ENCODE data around the gene ERP44.
"Not testable (repeated sequence)": the region's sequence is repeated elsewhere in the genome, so short reads cannot be mapped to it uniquely, and the experiment has no call there.

Gene ERP44

DNA sequence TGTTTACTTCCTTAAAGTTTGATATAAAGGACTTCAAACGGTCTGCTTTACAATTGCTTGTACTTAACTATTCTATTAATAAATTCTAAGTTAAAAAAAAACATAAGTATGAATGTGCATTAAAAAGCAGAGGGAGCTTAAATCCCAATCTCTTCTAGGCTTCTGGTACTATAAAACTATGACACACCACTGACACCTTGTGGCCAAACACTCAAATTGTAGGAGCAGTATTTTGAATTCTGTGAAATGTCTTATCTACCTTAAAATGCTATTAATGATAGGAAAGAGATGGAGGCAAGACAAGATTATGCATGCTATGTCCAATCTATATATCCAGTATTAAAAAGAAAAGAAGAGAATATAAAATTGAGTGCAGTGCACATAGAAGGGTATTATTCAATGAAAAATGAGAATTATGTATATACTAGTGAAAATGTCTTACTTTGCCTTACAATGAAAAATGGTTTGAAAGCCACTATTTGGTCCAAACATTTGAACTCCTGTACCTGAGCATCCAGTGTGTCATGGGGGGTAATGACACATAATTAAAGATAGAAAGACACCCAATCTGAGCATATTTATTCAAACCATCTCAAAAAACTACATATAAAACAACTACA is 87.6 kb downstream of the ERP44 start:
- DNase-seq (ENCODE audit: low read depth): peak; percentile 32
- TF ChIP-seq, protein P1, sequence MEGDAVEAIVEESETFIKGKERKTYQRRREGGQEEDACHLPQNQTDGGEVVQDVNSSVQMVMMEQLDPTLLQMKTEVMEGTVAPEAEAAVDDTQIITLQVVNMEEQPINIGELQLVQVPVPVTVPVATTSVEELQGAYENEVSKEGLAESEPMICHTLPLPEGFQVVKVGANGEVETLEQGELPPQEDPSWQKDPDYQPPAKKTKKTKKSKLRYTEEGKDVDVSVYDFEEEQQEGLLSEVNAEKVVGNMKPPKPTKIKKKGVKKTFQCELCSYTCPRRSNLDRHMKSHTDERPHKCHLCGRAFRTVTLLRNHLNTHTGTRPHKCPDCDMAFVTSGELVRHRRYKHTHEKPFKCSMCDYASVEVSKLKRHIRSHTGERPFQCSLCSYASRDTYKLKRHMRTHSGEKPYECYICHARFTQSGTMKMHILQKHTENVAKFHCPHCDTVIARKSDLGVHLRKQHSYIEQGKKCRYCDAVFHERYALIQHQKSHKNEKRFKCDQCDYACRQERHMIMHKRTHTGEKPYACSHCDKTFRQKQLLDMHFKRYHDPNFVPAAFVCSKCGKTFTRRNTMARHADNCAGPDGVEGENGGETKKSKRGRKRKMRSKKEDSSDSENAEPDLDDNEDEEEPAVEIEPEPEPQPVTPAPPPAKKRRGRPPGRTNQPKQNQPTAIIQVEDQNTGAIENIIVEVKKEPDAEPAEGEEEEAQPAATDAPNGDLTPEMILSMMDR (IDR thresholded peaks at IDR 0.05; ENCODE audit: control insufficient read depth, extremely low read depth, insufficient read depth): peak; percentile 70
- no peak overlapping the region for H3K4me3 ChIP-seq (ENCODE audit: low read depth, low read length)

DNA sequence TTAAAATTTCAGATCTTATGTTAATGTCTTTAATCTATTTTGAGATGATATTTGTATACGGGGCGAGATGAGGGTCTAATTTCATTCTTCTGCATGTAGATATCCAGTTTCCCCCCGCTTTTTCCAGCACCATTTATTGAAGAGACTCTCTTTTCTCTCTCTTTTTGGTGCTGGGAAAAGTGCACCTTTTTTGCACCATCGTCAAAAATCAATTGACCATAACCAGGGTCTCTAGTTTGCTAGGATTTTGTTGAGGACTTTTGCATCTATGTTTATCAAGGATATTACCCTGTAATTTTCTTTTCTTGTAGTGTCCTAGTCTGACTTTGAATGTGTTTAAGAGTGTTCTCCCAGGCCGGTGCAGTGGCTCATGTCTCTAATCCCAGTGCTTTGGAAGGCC is 99.0 kb downstream of the ERP44 start:
- DNase-seq (ENCODE audit: low read depth): no peak
- H3K4me3 ChIP-seq (ENCODE audit: low read depth, low read length): no peak overlapping the region
- TF ChIP-seq, protein P1 (IDR thresholded peaks at IDR 0.05; ENCODE audit: control insufficient read depth, extremely low read depth, insufficient read depth): no peak

DNA sequence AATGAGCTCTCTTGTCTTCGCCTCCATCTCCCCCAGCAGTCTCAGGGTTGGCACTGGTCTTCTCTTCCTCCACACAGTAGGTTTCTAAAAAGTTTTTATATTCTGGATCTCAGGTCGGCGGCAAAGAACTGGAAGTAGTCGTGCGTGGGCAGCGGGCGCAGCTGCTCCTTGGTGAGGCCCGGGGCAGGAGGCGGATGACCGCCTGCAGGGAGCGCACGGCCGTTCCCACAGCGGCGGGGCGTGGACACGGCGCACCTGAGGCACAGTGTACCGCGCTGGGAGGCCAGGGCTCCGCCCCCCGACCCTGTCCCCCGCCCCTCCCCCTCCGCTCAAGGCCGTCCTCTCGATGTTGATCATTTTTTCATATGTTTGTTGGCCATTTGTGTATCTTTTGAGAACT is 99.9 kb downstream of the ERP44 start:
- no peak overlapping the region for H3K4me3 ChIP-seq (ENCODE audit: low read depth, low read length)
- TF ChIP-seq, protein P1 (IDR thresholded peaks at IDR 0.05; ENCODE audit: control insufficient read depth, extremely low read depth, insufficient read depth): no peak
- DNase-seq (ENCODE audit: low read depth): no peak

DNA sequence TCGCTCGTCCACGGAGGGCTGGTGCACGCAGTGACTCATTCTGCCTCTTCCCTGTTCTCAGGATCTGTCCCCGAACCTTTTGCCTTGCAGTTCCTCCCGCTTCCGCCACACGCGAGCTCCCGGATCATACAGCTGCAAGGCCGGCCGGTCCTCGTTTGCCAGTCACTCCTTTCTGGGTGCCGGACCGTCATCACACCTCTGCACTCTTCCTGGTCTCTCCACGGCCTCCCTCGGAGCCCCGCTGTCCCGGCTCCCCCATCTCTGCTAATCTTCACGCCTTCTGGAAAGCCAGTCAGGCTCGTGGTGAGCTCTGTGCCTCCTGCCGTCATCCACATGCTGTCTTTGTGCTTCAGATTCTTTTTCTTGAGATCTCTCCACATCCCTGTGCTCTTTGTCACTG is 100.5 kb downstream of the ERP44 start:
- no peak for DNase-seq (ENCODE audit: low read depth)
- H3K4me3 ChIP-seq (ENCODE audit: low read depth, low read length): no peak overlapping the region
- TF ChIP-seq, protein P1 (IDR thresholded peaks at IDR 0.05; ENCODE audit: control insufficient read depth, extremely low read depth, insufficient read depth): no peak

DNA sequence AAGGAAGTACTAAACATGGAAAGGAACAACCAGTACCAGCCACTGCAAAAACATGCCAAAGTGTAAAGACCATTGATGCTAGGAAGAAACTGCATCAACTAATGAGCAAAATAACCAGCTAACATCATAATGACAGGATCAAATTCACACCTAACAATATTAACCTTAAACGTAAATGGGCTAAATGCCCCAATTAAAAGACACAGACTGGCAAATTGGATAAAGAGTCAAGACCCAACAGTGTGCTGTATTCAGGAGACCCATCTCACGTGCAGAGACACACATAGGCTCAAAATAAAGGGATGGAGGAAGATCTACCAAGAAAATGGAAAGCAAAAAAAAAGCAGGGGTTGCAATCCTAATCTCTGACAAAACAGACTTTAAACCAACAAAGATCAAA is 108.3 kb downstream of the ERP44 start:
- not testable (repeated sequence) for DNase-seq (ENCODE audit: low read depth); H3K4me3 ChIP-seq (ENCODE audit: low read depth, low read length)

DNA sequence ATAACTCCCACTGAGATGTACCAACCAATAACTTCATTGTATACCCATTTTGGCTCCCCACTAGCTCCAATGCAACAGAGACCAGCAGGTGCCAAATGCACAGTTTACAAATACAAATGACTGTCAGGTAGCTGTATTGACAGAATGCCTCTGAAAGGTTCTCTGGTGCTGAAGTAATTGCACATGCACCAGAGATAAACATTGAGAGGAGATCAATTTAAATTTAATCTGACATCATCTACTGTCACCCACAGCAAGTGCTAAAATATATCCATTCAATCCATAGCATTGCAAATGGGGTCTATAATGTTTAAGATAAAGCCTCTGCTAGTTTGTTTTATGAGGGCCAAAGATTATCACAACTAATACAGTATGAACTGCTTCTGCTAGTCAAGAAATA is 112.2 kb downstream of the ERP44 start:
- no peak for DNase-seq (ENCODE audit: low read depth)
- no peak overlapping the region for H3K4me3 ChIP-seq (ENCODE audit: low read depth, low read length)
- TF ChIP-seq, protein P1 (IDR thresholded peaks at IDR 0.05; ENCODE audit: control insufficient read depth, extremely low read depth, insufficient read depth): no peak

DNA sequence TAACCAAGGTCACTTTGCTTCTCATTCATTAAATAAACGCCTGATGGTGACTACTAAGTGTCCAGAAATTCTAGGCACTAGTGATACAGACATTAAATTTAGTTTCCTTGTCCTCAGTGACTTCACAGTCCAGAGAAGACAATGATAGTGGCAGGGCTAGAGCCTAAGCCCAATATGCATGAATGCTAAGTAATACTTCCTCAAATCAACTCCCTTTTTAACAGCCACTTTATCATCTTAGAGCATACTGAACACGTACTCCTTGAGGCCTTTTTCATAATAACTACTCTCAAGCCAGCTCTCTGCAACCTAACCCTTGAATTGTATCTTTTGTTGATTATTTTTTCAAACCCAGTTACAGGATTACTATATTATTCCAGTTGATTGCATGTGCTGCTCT is 118.2 kb downstream of the ERP44 start:
- H3K4me3 ChIP-seq (ENCODE audit: low read depth, low read length): no peak overlapping the region
- TF ChIP-seq, protein P1 (IDR thresholded peaks at IDR 0.05; ENCODE audit: control insufficient read depth, extremely low read depth, insufficient read depth): no peak
- no peak for DNase-seq (ENCODE audit: low read depth)

Data from LNCaP clone FGC (cell line).